Brain microvascular endothelial cell (primary cell): ENCODE results near the gene PTPN5.

Experiments used
- DNase-seq: peaks from one replicate; pipeline ENCODE4 v3.0.0-alpha.2; 2020
- H3K27ac ChIP-seq: fragments of 250-450 bp; sonication (Bioruptor Pico); 2 replicates; pipeline ENCODE4 v1.5.1; 2020; ENCODE audit warnings: mild to moderate bottlenecking, moderate library complexity
- H3K27me3 ChIP-seq: fragments of 250-450 bp; sonication (Bioruptor Pico); replicated peaks from 2 replicates; pipeline ENCODE4 v1.5.1; 2020; ENCODE audit warnings: mild to moderate bottlenecking
- H3K36me3 ChIP-seq: fragments of 250-450 bp; sonication (Bioruptor Pico); replicated peaks from 2 replicates; pipeline ENCODE4 v1.5.1; 2020; ENCODE audit warnings: mild to moderate bottlenecking
- H3K4me3 ChIP-seq: 2 replicates; pipeline ENCODE4 v1.5.1; 2011; ENCODE audit warnings: low read depth, mild to moderate bottlenecking, control low read depth, low read length, moderate library complexity
- in situ Hi-C: cut with HindIII; loops from 2 replicates; pipeline ENCODE4 v1.10.0; 2017; ENCODE audit warnings: low sequenced_read_pairs, low pct_ligation_motif_present
- TF ChIP-seq, protein P1 (sequence below): IDR thresholded peaks from 2 replicates; pipeline ENCODE4 v1.5.1; 2011; ENCODE audit warnings: low read depth, mild to moderate bottlenecking, moderate library complexity, low read length, control low read depth, inconsistent platforms; ENCODE audit errors: missing control alignments

PTPN5 gene

DNA sequence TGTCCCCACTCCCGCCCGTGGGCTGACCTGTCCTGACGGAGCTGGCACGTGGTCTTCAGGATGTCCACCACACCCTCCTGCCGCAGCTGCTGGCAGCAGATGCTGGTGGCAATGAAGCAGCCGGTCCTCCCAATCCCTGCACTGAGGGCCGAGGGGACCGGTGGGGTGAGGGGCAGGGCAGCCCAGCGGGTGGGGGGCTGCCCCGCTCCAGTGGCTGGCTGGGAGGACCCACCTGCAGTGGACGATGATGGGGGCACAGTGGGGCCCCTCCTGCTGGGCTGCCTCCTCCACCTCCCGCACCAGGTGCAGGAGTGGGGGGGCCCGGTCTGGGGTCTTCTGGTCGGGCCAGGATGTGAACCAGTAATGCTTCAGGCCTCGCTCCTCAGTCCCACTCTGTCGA lies 62.2 kb downstream of the PTPN5 start:
- no peaks in the 10 kb centered on the region for H3K27me3 ChIP-seq
- no peak for DNase-seq
- H3K36me3 ChIP-seq, result no peaks in the 10 kb centered on the region
- TF ChIP-seq, protein P1, sequence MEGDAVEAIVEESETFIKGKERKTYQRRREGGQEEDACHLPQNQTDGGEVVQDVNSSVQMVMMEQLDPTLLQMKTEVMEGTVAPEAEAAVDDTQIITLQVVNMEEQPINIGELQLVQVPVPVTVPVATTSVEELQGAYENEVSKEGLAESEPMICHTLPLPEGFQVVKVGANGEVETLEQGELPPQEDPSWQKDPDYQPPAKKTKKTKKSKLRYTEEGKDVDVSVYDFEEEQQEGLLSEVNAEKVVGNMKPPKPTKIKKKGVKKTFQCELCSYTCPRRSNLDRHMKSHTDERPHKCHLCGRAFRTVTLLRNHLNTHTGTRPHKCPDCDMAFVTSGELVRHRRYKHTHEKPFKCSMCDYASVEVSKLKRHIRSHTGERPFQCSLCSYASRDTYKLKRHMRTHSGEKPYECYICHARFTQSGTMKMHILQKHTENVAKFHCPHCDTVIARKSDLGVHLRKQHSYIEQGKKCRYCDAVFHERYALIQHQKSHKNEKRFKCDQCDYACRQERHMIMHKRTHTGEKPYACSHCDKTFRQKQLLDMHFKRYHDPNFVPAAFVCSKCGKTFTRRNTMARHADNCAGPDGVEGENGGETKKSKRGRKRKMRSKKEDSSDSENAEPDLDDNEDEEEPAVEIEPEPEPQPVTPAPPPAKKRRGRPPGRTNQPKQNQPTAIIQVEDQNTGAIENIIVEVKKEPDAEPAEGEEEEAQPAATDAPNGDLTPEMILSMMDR, result no peak
- H3K4me3 ChIP-seq, result no peak overlapping the region
- H3K27ac ChIP-seq, result no peak overlapping the region
- in situ Hi-C loops, result no loop called here

DNA sequence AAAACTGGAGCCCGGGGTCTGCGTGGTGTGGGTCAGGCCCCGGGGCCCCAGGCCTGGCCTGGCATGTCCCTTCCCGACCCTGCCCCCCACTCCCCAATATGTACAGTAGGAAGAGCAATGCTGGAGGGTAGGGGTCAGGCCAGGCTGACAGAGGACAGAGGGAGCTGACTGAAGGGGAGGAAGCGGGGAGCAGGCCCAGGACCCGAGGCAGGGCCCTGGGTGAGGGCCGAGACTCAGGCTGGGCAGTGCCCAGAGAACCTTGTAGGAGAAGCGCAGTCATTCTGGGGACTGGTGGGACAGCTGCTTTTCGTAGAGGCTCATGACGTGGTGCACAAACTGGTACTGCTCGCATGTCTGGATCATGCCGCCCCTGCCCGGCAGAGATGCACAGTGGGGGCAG lies 62.9 kb downstream of the PTPN5 start:
- Histone ChIP-seq H3K4me3 (no peak overlapping the region), H3K36me3 (no peaks in the 10 kb centered on the region), H3K27me3 (no peaks in the 10 kb centered on the region), H3K27ac (no peak overlapping the region)
- in situ Hi-C loops, result no loop called here
- TF ChIP-seq, protein P1, result no peak
- no peak for DNase-seq

DNA sequence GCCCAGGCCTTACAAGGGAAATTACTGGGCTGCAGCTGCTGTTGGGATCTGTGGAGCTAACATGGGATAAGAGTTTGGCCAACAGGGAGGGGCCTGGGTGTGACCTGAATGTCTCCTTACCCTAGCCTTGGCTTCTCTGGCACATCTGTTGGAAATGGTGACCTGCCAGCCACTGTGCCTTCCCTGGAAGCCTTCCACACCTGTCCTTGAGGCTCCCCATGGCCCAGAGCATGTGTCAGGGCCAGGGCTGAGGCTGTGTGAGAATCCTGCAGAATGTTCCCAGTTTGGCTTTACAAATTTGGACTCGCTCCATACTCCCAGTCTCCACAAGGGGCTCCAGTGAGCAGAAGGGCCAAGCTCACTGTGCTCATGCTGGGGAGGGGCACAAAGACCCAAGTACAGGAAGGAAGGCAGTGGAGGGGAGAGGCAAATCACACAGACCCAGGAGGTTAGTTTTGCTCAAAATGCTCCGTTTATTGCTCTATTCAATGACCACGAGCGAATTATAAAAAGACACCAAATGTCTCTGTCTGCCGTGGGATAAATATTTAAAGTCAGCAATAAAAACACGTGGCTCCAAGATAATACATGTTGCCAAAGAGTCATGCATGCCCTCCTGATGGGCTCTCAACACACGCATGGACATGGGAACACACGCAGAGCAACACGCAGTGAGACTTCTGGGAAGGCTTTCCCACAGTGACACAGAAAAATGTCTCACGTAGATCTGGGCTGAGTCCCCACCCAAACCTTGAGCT lies 63.9 kb downstream of the PTPN5 start:
- Histone ChIP-seq H3K27ac (no peak overlapping the region), H3K27me3 (no peaks in the 10 kb centered on the region), H3K4me3 (no peak overlapping the region), H3K36me3 (no peaks in the 10 kb centered on the region)
- DNase-seq, result peak; percentile 16
- TF ChIP-seq, protein P1, result peak; percentile 90
- in situ Hi-C loops, result no loop called here

DNA sequence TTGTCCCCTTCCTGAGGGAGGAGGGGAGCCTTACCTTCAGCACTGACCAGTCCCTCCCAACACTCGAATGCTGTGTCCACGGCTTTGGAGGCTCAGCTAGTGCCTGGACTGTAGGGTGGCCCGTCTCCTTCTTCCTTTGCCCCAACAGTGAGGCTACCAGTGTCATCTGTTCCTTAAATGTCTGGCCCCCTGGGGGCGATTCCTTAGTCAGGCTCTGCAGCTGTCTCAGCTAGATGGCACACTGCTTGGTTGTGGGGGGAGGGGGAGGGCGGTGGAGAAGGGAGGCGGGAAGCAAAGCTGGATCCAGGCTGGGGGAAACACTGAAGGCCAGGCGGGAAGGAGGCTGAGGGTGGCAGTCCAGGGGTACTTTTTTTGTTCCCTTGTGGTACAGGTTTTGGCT lies 65.6 kb downstream of the PTPN5 start, which contains the start of gene IGSF22:
Gene IGSF22, minus strand, starts transcription at position 149 of the 400 bp plus-strand sequence. CDS start 1,952 bp downstream, outside the sequence.
- H3K27ac ChIP-seq, result no peak within 1 kb of the TSS
- no peaks in the 10 kb centered on the region for H3K36me3 ChIP-seq
- H3K27me3 ChIP-seq, result no peaks in the 10 kb centered on the region
- DNase-seq, result no peak
- in situ Hi-C loops, result no loop called here
- TF ChIP-seq, protein P1, result no peak
- H3K4me3 ChIP-seq, result no peak within 1 kb of the TSS

DNA sequence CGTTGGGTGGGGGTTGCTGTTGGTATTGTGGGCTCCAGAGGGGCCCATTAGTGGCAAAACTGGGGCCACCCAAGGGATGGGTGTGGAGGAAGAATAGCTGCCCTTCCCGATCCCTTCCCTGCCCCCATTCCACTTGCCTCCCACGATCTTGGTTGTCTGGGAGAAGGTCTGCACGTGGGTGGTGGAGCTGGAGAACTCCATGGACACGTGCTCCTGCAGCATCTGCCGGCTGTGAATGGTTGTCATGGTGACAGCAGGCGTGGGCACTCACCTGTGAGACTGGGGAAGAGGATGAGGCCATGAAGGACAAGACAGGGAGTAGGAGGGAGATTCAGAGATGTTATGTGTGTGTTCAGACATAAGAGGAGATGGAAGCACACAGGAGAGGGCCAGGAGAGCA lies 67.6 kb downstream of the PTPN5 start:
- no peak for DNase-seq
- in situ Hi-C loops, result no loop called here
- Histone ChIP-seq H3K36me3 (no peaks in the 10 kb centered on the region), H3K27me3 (no peaks in the 10 kb centered on the region), H3K4me3 (no peak overlapping the region), H3K27ac (no peak overlapping the region)
- TF ChIP-seq, protein P1, result no peak

DNA sequence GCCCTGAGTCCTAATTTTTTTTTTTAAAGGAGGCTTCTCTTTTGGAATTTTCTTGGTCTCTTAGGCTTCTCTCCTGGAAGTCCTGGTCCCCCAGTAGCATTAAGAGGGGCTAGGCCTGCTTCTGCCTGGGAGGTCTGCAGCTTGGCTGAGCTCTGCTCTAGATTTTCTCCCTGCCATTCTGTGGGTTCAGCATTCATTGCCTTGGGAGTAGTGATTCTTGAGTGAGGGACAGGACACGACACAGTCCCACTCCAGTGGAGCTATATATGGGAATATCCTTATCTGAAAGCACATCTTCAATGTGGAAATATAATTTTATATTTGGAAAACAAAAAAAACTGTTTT lies 69.3 kb downstream of the PTPN5 start:
- in situ Hi-C loops, result no loop called here
- TF ChIP-seq, protein P1, result no peak
- Histone ChIP-seq H3K4me3 (no peak overlapping the region), H3K27ac (no peak overlapping the region), H3K36me3 (no peaks in the 10 kb centered on the region), H3K27me3 (no peaks in the 10 kb centered on the region)
- no peak for DNase-seq
